K562 (cell line): ENCODE measurements around the gene MYL6B. TPM values are rescaled to one million over a fixed set of nuclear protein-coding genes. Genes with fewer than 3 reads are reported as not detected.
A peak's percentile ranks its signal among the peaks of the same experiment; 100 is the strongest.

Source experiments
- ATF4 ChIP-seq: fragments of 450-650 bp; formaldehyde crosslinking; IDR thresholded peaks from 2 replicates; pipeline ENCODE4 v1.4.0; 2022; ENCODE audit warnings: mild to moderate bottlenecking, moderate library complexity
- ATF6 ChIP-seq: sonication (generic); formaldehyde crosslinking; IDR thresholded peaks from 2 replicates; pipeline ENCODE4 v1.4.0; 2020; ENCODE audit warnings: mild to moderate bottlenecking, missing genetic modification reagents
- BCL6 ChIP-seq: fragments of 250-450 bp; sonication (Bioruptor Pico); IDR thresholded peaks from 2 replicates; pipeline ENCODE4 v1.4.0; 2020
- CTCF ChIP-seq, 3 experiments: IDR thresholded peaks in 2 of 3; conservative IDR thresholded peaks in 1 of 3; 2 replicates each; pipeline ENCODE4 v1.5.1; 2011 to 2012; ENCODE audit warnings: low read length in 3 of 3, mild to moderate bottlenecking in 3 of 3, control low read depth in 2 of 3, improper control_type of control experiment in 1 of 3, inconsistent platforms in 1 of 3, low read depth in 1 of 3, mixed read lengths in 1 of 3, moderate library complexity in 1 of 3; ENCODE audit not compliant: insufficient read depth in 2 of 3
- CXXC5 ChIP-seq: fragments of 250-450 bp; sonication (Bioruptor Pico); IDR thresholded peaks from 2 replicates; pipeline ENCODE4 v1.8.0; 2022; ENCODE audit warnings: inconsistent platforms, mild to moderate bottlenecking, moderate library complexity
- HDAC8 ChIP-seq: fragments of 450-650 bp; IDR thresholded peaks from 2 replicates; pipeline ENCODE4 v1.6.1; 2016; ENCODE audit warnings: mild to moderate bottlenecking, missing genetic modification characterization, moderate library complexity, missing compliant biosample characterization
- NR2C2 ChIP-seq, 2 experiments: fragments of 200-800 bp in 1 of 2; sonication (Bioruptor generic) in 1 of 2; sonication (generic) in 1 of 2; formaldehyde crosslinking in 1 of 2; IDR thresholded peaks; 2 replicates each; pipeline versions ENCODE4 v1.6.1 to v1.8.0; 2016 to 2022; ENCODE audit warnings: mild to moderate bottlenecking in 1 of 2, missing compliant biosample characterization in 1 of 2, missing genetic modification characterization in 1 of 2, missing genetic modification reagents in 1 of 2
- NRF1 ChIP-seq, 2 experiments: fragments of 450-650 bp; IDR thresholded peaks in 1 of 2; conservative IDR thresholded peaks in 1 of 2; 2 replicates each; pipeline ENCODE4 v1.6.1; 2014; ENCODE audit warnings: mild to moderate bottlenecking in 2 of 2
- TAF1 ChIP-seq: IDR thresholded peaks from 2 replicates; pipeline ENCODE4 v1.6.1; 2011; ENCODE audit warnings: mild to moderate bottlenecking, low read length, moderate library complexity; ENCODE audit not compliant: insufficient read depth, control insufficient read depth, severe bottlenecking; ENCODE audit errors: extremely low read depth
- TCF3 ChIP-seq: sonication (generic); formaldehyde crosslinking; IDR thresholded peaks from 2 replicates; pipeline ENCODE4 v1.4.0; 2020; ENCODE audit warnings: mild to moderate bottlenecking, missing genetic modification reagents
- THAP12 ChIP-seq: fragments of 250-450 bp; sonication (Bioruptor Pico); IDR thresholded peaks from 2 replicates; pipeline ENCODE4 v1.9.0; 2021; ENCODE audit warnings: mild to moderate bottlenecking, inconsistent platforms
- XRCC4 ChIP-seq: IDR thresholded peaks from one replicate; pipeline ENCODE4 v1.6.1; 2011; ENCODE audit not compliant: insufficient read depth, insufficient read length; ENCODE audit errors: extremely low read depth
- ZBTB12 ChIP-seq: fragments of 250-450 bp; sonication (Bioruptor Pico); IDR thresholded peaks from 2 replicates; pipeline ENCODE4 v1.4.0; 2020
- ZBTB8A ChIP-seq: fragments of 450-650 bp; IDR thresholded peaks from 2 replicates; pipeline ENCODE4 v1.6.1; 2018; ENCODE audit warnings: mild to moderate bottlenecking, moderate library complexity; ENCODE audit not compliant: partially characterized antibody
- ZNF589 ChIP-seq: fragments of 200-800 bp; sonication (Bioruptor generic); IDR thresholded peaks from 2 replicates; pipeline ENCODE4 v1.6.1; 2016; ENCODE audit warnings: low read depth, missing genetic modification characterization, missing compliant biosample characterization
- ZNF639 ChIP-seq, 2 experiments: fragments of 200-800 bp in 1 of 2; sonication (Bioruptor generic) in 1 of 2; sonication (generic) in 1 of 2; formaldehyde crosslinking in 1 of 2; IDR thresholded peaks in 1 of 2; conservative IDR thresholded peaks in 1 of 2; 2 replicates each; pipeline versions ENCODE4 v1.5.0 to v1.6.1; 2016 to 2020; ENCODE audit warnings: missing compliant biosample characterization in 1 of 2, missing genetic modification characterization in 1 of 2, missing genetic modification reagents in 1 of 2
- polyA plus RNA-seq, 8 experiments: library from polyadenylated mRNA; depleted of rRNA in 4 of 8; stranded (reverse) in 5 of 8; unstranded in 3 of 8; fragments of >200 nt; fragmentation: Nextera tagmentation in 2 of 8; fragmentation: Illumina TruSeq in 1 of 8; extraction: Ambion mirVana in 2 of 8; extraction: Trizol in 1 of 8; gene quantifications; 2 replicates each; pipeline versions ENCODE4 v1.2.1 to v1.2.3, GENCODE V29; 2011 to 2014; ENCODE audit warnings: inconsistent platforms in 1 of 8, missing spikeins in 1 of 8
- total RNA-seq, 7 experiments: library from RNA; depleted of rRNA in 6 of 7; stranded (reverse); fragments of >200 nt in 6 of 7; fragmentation: Illumina TruSeq in 2 of 7; extraction: Trizol in 2 of 7; gene quantifications; 2 replicates each; pipeline versions ENCODE4 v1.2.1 to v1.2.3, GENCODE V29; 2011 to 2021; ENCODE audit warnings: low replicate concordance in 1 of 7

MYL6B gene
- total and polyA plus RNA-seq, 9 of the 15 experiments (the other 6 are each of a cell fraction or from before 2014, with no cell fraction given), result 42.8 to 77.3 (median 68.6) TPM

- TF ChIP-seq ZBTB12 (CRISPR knock-in tag) (no peak), THAP12 (no peak), ATF6 (CRISPR knock-in tag) (0 out of 2 replicates have a peak, but pooled peaks have one; percentile 34), NR2C2 (CRISPR knock-in tag; IDR thresholded peaks at IDR 0.05) (0 out of 2 replicates have a peak, but pooled peaks have one; percentile 17), NR2C2 (tag; IDR thresholded peaks at IDR 0.05) (no peak), CTCF (IDR thresholded peaks at IDR 0.05 in 2 of 3, conservative IDR thresholded peaks at IDR 0.05 in 1 of 3; ENCODE audit: insufficient read depth in 2 of 3, low read depth in 1 of 3, low read length in 3 of 3) (peak; percentile 34 to 67 (median 50)), ATF4 (CRISPR knock-in tag) (no peak), CXXC5 (CRISPR knock-in tag) (no peak), BCL6 (CRISPR knock-in tag) (no peak), ZBTB8A (no peak), NRF1 (conservative IDR thresholded peaks at IDR 0.05 in 1 of 2, IDR thresholded peaks at IDR 0.05 in 1 of 2) (peak; percentile 46 to 58), ZNF639 (CRISPR knock-in tag; conservative IDR thresholded peaks at IDR 0.05 in 1 of 2, IDR thresholded peaks at IDR 0.05 in 1 of 2) (no peak; a peak in 1 of 4 replicates), TAF1 (peak; percentile 43), HDAC8 (no peak), TCF3 (CRISPR knock-in tag) (0 out of 2 replicates have a peak, but pooled peaks have one; percentile 16), ZNF589 (CRISPR knock-in tag) (no peak), XRCC4 (no peak)
Observed at GRCh38 chr12:56151672-56152131, 685 bp upstream of the MYL6B start (continued).
